ENCODE data around the gene TMEM107. TPM values are rescaled to one million over a fixed set of nuclear protein-coding genes. Genes with fewer than 3 reads are reported as not detected.
A peak's percentile ranks its signal among the peaks of the same experiment; 100 is the strongest.

Gene TMEM107
- total RNA-seq, 1 experiment from 2014 or later: 30.1 TPM

- ChIA-PET RAD21 (ENCODE audit: low non-redundant PET in 1 of 2, low total read pairs in 2 of 2, uncharacterized antibody in 2 of 2, unreplicated experiment in 2 of 2) (interaction anchor here in 1 of 2 experiments (0.5 kb wide), 1 partner anchor 126 kb away, joined by 3 read pairs; no protein-coding TSS in a partner anchor), POLR2A (interaction anchor here (1.6 to 2.8 kb wide), 2 partner anchors 29 to 48 kb away, joined by 3 to 14 read pairs; no protein-coding TSS in a partner anchor), CTCF (no interaction called here)
- Histone ChIP-seq H3K4me3 (replicated peaks in 1 of 2; ENCODE audit: low read depth in 1 of 2, low read length in 2 of 2) (peak overlapping the region; percentile 44 to 57), H3K27me3 (ENCODE audit: insufficient read depth, low read length) (no peaks in the 10 kb centered on the region), H4K20me1 (ENCODE audit: insufficient read depth) (no peaks in the 10 kb centered on the region), H3K27ac (ENCODE audit: low read depth, low read length) (peak overlapping the region; percentile 57; the same call in 1 of the 2 replicates), H3K9ac (ENCODE audit: low read length) (peak overlapping the region; percentile 54), H2AFZ (ENCODE audit: low read depth, low read length, poor library complexity, severe bottlenecking) (no peak overlapping the region), H3K9me2 (ENCODE audit: insufficient read depth) (no peaks in the 10 kb centered on the region), H3K4me2 (ENCODE audit: low read length) (peak overlapping the region; percentile 86), H3K36me3 (ENCODE audit: control insufficient read depth in 1 of 2, insufficient read depth in 2 of 2, low read length in 2 of 2) (no peaks in the 10 kb centered on the region), H3K4me1 (ENCODE audit: control insufficient read depth in 1 of 2, insufficient read depth in 2 of 2, low read length in 2 of 2) (peaks cover 26 to 72% of the 10 kb centered on the region in 2 experiments), H3K9me3 (ENCODE audit: control insufficient read depth in 1 of 2, insufficient read depth in 1 of 2, low read depth in 1 of 2, low read length in 2 of 2) (no peaks in the 10 kb centered on the region), H3K79me2 (ENCODE audit: insufficient read depth, low read length) (no peaks in the 10 kb centered on the region)
- intact Hi-C loops (cut with micrococcal nuclease): loop anchor here (5.0 to 10.0 kb wide), 2 partner anchors 259 to 438 kb away; partner anchors contain the start of genes RPL26, TP53 and WRAP53
- peak; percentile 18 for ATAC-seq
- peak; percentile 60 for DNase-seq (ENCODE audit: low read depth, low spot score)
- no TSS peak for BruUV-seq (replicated peaks)
- TF ChIP-seq RAD21 (IDR thresholded peaks at IDR 0.05; ENCODE audit: low read depth) (no peak), SIN3A (IDR thresholded peaks at IDR 0.05; ENCODE audit: low read depth) (no peak), MAX (IDR thresholded peaks at IDR 0.05) (peak; percentile 56; the same call in 1 of the 2 replicates), REST (IDR thresholded peaks at IDR 0.05; ENCODE audit: low read depth) (no peak), POLR2AphosphoS5 (IDR thresholded peaks at IDR 0.05; ENCODE audit: low read depth, low read length) (peak; percentile 53; the same call in 1 of the 2 replicates), EZH2phosphoT487 (IDR thresholded peaks at IDR 0.05; ENCODE audit: borderline replicate concordance) (no peak), SRF (IDR thresholded peaks at IDR 0.05; ENCODE audit: low read depth) (no peak), ELF1 (IDR thresholded peaks at IDR 0.05; ENCODE audit: borderline replicate concordance, low read depth) (no peak), CEBPB (IDR thresholded peaks at IDR 0.05; ENCODE audit: low read depth) (no peak), ZFX (IDR thresholded peaks at IDR 0.05) (no peak), EGR1 (IDR thresholded peaks at IDR 0.05; ENCODE audit: low read depth) (no peak), POLR2A (IDR thresholded peaks at IDR 0.05; ENCODE audit: borderline replicate concordance, extremely low read depth, insufficient read depth, insufficient read length) (no peak), CBX3 (IDR thresholded peaks at IDR 0.05; ENCODE audit: low read depth) (peak; percentile 26; the same call in 1 of the 2 replicates), EZH2 (IDR thresholded peaks at IDR 0.05) (no peak), SP1 (IDR thresholded peaks at IDR 0.05; ENCODE audit: low read depth) (no peak), ZNF274 (IDR thresholded peaks at IDR 0.05; ENCODE audit: low read depth, low read length) (no peak), JUND (IDR thresholded peaks at IDR 0.05) (no peak), CTCF (IDR thresholded peaks at IDR 0.05 in 2 of 3, conservative IDR thresholded peaks at IDR 0.05 in 1 of 3; ENCODE audit: borderline replicate concordance in 1 of 3, insufficient read depth in 1 of 3, low read depth in 2 of 3, low read length in 2 of 3) (no peak), ZBTB33 (IDR thresholded peaks at IDR 0.05; ENCODE audit: extremely low read depth, insufficient replicate concordance, low read length) (peak; percentile 23)
Observed at GRCh38 chr17:8125154-8125946, 50.8 kb downstream of the TMEM107 start.
